Hepatocyte (in vitro differentiated cells): Measurements from ENCODE around the gene TTN. TPM values are rescaled to one million over a fixed set of nuclear protein-coding genes. Genes with fewer than 3 reads are reported as not detected.
A peak's percentile ranks its signal among the peaks of the same experiment; 100 is the strongest.

ENCODE experiments used
- DNase-seq: peaks from one replicate; pipeline ENCODE4 v3.0.0-alpha.2; 2016; ENCODE audit warnings: low spot score
- H2AFZ ChIP-seq: fragments of 200-600 bp; sonication (generic); 2 replicates; pipeline ENCODE4 v1.6.0; 2016; ENCODE audit warnings: antibody characterized with exemption, mild to moderate bottlenecking
- H3K27ac ChIP-seq: fragments of 200-600 bp; sonication (generic); 2 replicates; pipeline ENCODE4 v1.5.1; 2016; ENCODE audit warnings: mild to moderate bottlenecking
- H3K27me3 ChIP-seq: fragments of 200-600 bp; sonication (generic); 2 replicates; pipeline ENCODE4 v1.6.1; 2016
- H3K36me3 ChIP-seq: fragments of 200-600 bp; sonication (generic); replicated peaks from 2 replicates; pipeline ENCODE4 v1.5.1; 2016; ENCODE audit warnings: low read depth; ENCODE audit not compliant: insufficient read depth
- H3K4me1 ChIP-seq: fragments of 200-600 bp; sonication (generic); 2 replicates; pipeline ENCODE4 v1.5.1; 2016; ENCODE audit warnings: mild to moderate bottlenecking, moderate library complexity; ENCODE audit not compliant: insufficient read depth
- H3K4me2 ChIP-seq: fragments of 200-600 bp; sonication (generic); 2 replicates; pipeline ENCODE4 v1.6.0; 2016
- H3K4me3 ChIP-seq: fragments of 200-600 bp; sonication (generic); 2 replicates; pipeline ENCODE4 v1.5.1; 2016; ENCODE audit warnings: mild to moderate bottlenecking
- H3K79me2 ChIP-seq: fragments of 200-600 bp; sonication (generic); 2 replicates; pipeline ENCODE4 v1.6.0; 2017; ENCODE audit warnings: mild to moderate bottlenecking
- H3K9me2 ChIP-seq: fragments of 200-600 bp; sonication (generic); replicated peaks from 2 replicates; pipeline ENCODE4 v1.6.0; 2017; ENCODE audit warnings: mild to moderate bottlenecking; ENCODE audit not compliant: insufficient read depth
- H3K9me3 ChIP-seq: fragments of 200-600 bp; sonication (generic); 2 replicates; pipeline ENCODE4 v1.5.1; 2016; ENCODE audit warnings: low read depth, mild to moderate bottlenecking
- H4K20me1 ChIP-seq: fragments of 200-600 bp; sonication (generic); 2 replicates; pipeline ENCODE4 v1.6.0; 2016; ENCODE audit warnings: mild to moderate bottlenecking; ENCODE audit not compliant: insufficient read depth, poor library complexity, severe bottlenecking
- EZH2 ChIP-seq: fragments of 200-600 bp; sonication (generic); IDR thresholded peaks from 2 replicates; pipeline ENCODE4 v1.6.1; 2016; ENCODE audit warnings: antibody characterized with exemption, mild to moderate bottlenecking, borderline replicate concordance
- EZH2phosphoT487 ChIP-seq: fragments of 200-600 bp; sonication (generic); IDR thresholded peaks from one replicate; pipeline ENCODE4 v1.6.1; 2018; ENCODE audit warnings: antibody characterized with exemption, mild to moderate bottlenecking, low read depth, moderate library complexity; ENCODE audit not compliant: unreplicated experiment, severe bottlenecking
- WGBS: methylation state at CpG from one replicate; pipeline ENCODE4 v1.1.6; 2016; ENCODE audit warnings: low lambda C conversion rate; ENCODE audit errors: missing lambda C conversion rate; 5-methylcytosine and 5-hydroxymethylcytosine counted together
- polyA plus RNA-seq: library from polyadenylated mRNA; unstranded; fragments of >200 nt; fragmentation: Nextera tagmentation; extraction: Ambion mirVana; gene quantifications from 2 replicates; pipeline ENCODE4 v1.2.1, GENCODE V29; 2016
- total RNA-seq: library from RNA; depleted of rRNA; stranded (reverse); fragments of >200 nt; gene quantifications from 2 replicates; pipeline ENCODE4 v1.2.3, GENCODE V29; 2014
- TF ChIP-seq, protein P1 (sequence below): fragments of 200-600 bp; sonication (generic); IDR thresholded peaks from 2 replicates; pipeline ENCODE4 v1.5.1; 2016; ENCODE audit warnings: antibody characterized with exemption, mild to moderate bottlenecking; ENCODE audit not compliant: poor library complexity

TTN gene
- total and polyA plus RNA-seq, 2 experiments from 2014 or later: 5.4 to 6.4 TPM

DNA sequence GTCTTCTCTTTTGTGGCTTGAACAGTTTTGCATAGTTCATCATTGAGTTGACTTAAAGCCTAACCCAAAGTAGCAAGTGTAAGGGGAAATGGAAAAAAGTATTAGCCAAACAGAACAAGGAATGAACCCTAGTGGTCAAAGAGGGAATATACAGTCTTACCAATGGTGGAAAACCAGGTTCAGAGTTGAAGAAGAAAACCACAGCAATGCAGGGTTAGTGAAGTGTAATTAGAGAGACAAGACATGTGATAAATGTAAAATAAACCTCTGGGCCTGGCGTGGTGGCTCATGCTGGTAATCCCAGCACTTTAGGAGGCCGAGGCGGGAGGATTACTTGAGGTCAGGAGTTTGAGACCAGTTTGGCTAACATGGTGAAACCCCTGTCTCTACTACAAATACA lies 2.4 kb downstream of the TTN start:
- Histone ChIP-seq H3K9me3 (no peaks in the 10 kb centered on the region), H3K4me3 (no peak overlapping the region), H3K27ac (no peak overlapping the region), H3K4me1 (no peaks in the 10 kb centered on the region), H4K20me1 (no peaks in the 10 kb centered on the region), H3K4me2 (no peak overlapping the region), H3K36me3 (no peaks in the 10 kb centered on the region), H3K79me2 (no peaks in the 10 kb centered on the region), H3K9me2 (no peaks in the 10 kb centered on the region), H2AFZ (no peak overlapping the region), H3K27me3 (no peaks in the 10 kb centered on the region)
- no peak for TF ChIP-seq EZH2phosphoT487
- TF ChIP-seq, protein P1, sequence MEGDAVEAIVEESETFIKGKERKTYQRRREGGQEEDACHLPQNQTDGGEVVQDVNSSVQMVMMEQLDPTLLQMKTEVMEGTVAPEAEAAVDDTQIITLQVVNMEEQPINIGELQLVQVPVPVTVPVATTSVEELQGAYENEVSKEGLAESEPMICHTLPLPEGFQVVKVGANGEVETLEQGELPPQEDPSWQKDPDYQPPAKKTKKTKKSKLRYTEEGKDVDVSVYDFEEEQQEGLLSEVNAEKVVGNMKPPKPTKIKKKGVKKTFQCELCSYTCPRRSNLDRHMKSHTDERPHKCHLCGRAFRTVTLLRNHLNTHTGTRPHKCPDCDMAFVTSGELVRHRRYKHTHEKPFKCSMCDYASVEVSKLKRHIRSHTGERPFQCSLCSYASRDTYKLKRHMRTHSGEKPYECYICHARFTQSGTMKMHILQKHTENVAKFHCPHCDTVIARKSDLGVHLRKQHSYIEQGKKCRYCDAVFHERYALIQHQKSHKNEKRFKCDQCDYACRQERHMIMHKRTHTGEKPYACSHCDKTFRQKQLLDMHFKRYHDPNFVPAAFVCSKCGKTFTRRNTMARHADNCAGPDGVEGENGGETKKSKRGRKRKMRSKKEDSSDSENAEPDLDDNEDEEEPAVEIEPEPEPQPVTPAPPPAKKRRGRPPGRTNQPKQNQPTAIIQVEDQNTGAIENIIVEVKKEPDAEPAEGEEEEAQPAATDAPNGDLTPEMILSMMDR: peak; percentile 7
- WGBS: 67% methylated on average over 3 of the region's 3 CpGs
- DNase-seq: no peak

DNA sequence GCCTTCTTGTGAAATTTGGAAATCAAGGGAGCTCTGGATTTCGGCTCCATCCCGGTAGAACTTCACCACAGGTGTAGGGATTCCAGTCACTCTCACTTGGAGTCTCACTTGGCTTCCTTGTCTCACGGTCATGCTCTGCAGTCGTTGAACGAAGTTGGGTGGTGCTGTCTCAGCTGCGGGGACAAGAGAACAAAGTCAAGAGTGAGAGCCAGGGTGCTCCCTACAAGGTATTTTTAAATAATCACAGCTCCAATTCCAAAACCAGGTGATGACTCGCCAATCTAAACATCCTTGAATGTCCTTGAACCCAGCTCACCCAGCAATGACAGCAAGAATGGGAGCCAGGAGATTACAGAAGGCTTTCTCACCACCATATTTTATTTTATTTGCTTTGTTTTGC lies 6.7 kb downstream of the TTN start:
- no peak overlapping the region for H3K27ac ChIP-seq
- no peaks in the 10 kb centered on the region for H3K9me2 ChIP-seq
- H4K20me1 ChIP-seq: no peaks in the 10 kb centered on the region
- H3K4me3 ChIP-seq: no peak overlapping the region
- H3K4me1 ChIP-seq: no peaks in the 10 kb centered on the region
- WGBS: 97% methylated on average over 7 of the region's 7 CpGs
- H3K9me3 ChIP-seq: no peaks in the 10 kb centered on the region
- no peak for DNase-seq
- H3K4me2 ChIP-seq: no peak overlapping the region
- no peak overlapping the region for H2AFZ ChIP-seq
- TF ChIP-seq, protein P1: no peak
- TF ChIP-seq EZH2: no peak
- TF ChIP-seq EZH2phosphoT487: no peak
- H3K79me2 ChIP-seq: no peaks in the 10 kb centered on the region
- H3K36me3 ChIP-seq: no peaks in the 10 kb centered on the region
- H3K27me3 ChIP-seq: no peaks in the 10 kb centered on the region

DNA sequence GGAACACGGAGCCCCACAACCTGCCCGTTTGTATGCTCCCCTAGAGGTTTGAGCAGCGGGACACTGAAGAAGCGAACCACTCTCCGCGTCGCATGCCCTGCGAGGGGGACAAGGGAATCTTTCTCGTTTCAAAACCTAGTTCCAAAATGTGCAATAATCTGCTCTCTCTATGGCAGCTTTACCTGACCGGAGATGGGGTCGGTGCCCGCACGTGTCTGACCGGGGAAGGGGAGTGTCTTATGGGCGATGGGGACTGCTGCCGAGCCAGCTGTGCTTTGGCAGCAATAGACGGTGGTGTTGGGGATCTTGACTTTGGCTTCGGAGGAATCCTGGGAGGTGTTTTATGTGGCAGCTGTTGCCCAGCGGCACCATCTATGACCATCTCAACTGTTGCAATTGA lies 7.9 kb downstream of the TTN start:
- H3K4me3 ChIP-seq: no peak overlapping the region
- no peaks in the 10 kb centered on the region for H3K4me1 ChIP-seq
- TF ChIP-seq EZH2 (no peak), EZH2phosphoT487 (no peak)
- TF ChIP-seq, protein P1: no peak
- no peaks in the 10 kb centered on the region for H3K79me2 ChIP-seq
- no peak for DNase-seq
- no peak overlapping the region for H3K4me2 ChIP-seq
- no peaks in the 10 kb centered on the region for H3K9me2 ChIP-seq
- 96% methylated on average over 19 of the region's 19 CpGs for WGBS
- H3K27ac ChIP-seq: no peak overlapping the region
- H2AFZ ChIP-seq: no peak overlapping the region
- no peaks in the 10 kb centered on the region for H4K20me1 ChIP-seq
- no peaks in the 10 kb centered on the region for H3K9me3 ChIP-seq
- H3K36me3 ChIP-seq: no peaks in the 10 kb centered on the region
- no peaks in the 10 kb centered on the region for H3K27me3 ChIP-seq
